ENCODE measurements around the gene PDCD5.
A peak's percentile ranks its signal among the peaks of the same experiment; 100 is the strongest.
"Not testable (repeated sequence)": the region's sequence is repeated elsewhere in the genome, so short reads cannot be mapped to it uniquely, and the experiment has no call there.

The PDCD5 gene

GRCh38 chr19:32580901-32581704, at the start of gene PDCD5:
TSS of gene PDCD5 (plus strand) at chr19:32581190. CDS start at chr19:32581262, 72 bp downstream.
- DNase-seq = peak; percentile 91

- no peak for DNase-seq
These were observed 48.8 kb upstream of the PDCD5 start for GRCh38 chr19:32532233-32532632.

- DNase-seq = peak; percentile 6
These were observed 43.4 kb upstream of the PDCD5 start for GRCh38 chr19:32537580-32537979.

GRCh38 chr19:32539240-32539916, 41.6 kb upstream of the PDCD5 start:
- DNase-seq = no peak

- no peak for DNase-seq
These were observed 40.4 kb upstream of the PDCD5 start for GRCh38 chr19:32540621-32541020.

GRCh38 chr19:32541376-32541775, 39.6 kb upstream of the PDCD5 start:
- DNase-seq = not testable (repeated sequence)

- DNase-seq = no peak
These were observed 38.4 kb upstream of the PDCD5 start for GRCh38 chr19:32542477-32543108.

GRCh38 chr19:32543115-32543900, 37.7 kb upstream of the PDCD5 start:
- no peak for DNase-seq

GRCh38 chr19:32544917-32545316, 36.1 kb upstream of the PDCD5 start:
- no peak for DNase-seq

GRCh38 chr19:32550666-32551065, 30.3 kb upstream of the PDCD5 start:
- no peak for DNase-seq

GRCh38 chr19:32555786-32556185, 25.2 kb upstream of the PDCD5 start:
- no peak for DNase-seq

- DNase-seq = no peak
These were observed 22.3 kb upstream of the PDCD5 start for GRCh38 chr19:32558607-32559228.

GRCh38 chr19:32563761-32564160, 17.2 kb upstream of the PDCD5 start:
- DNase-seq = no peak

- DNase-seq = no peak
These were observed 14.7 kb upstream of the PDCD5 start for GRCh38 chr19:32566246-32566830.

GRCh38 chr19:32567486-32567885, 13.5 kb upstream of the PDCD5 start:
- DNase-seq = no peak

GRCh38 chr19:32570081-32570785, 10.8 kb upstream of the PDCD5 start:
- DNase-seq = peak; percentile 39

- not testable (repeated sequence) for DNase-seq
These were observed 9.4 kb upstream of the PDCD5 start for GRCh38 chr19:32571471-32572075.

GRCh38 chr19:32572700-32573491, 8.1 kb upstream of the PDCD5 start:
- DNase-seq = not testable (repeated sequence)

GRCh38 chr19:32573492-32573794, 7.5 kb upstream of the PDCD5 start:
- no peak for DNase-seq

GRCh38 chr19:32576790-32577189, 4.2 kb upstream of the PDCD5 start:
- DNase-seq = no peak
